HG03159 (cell line): ENCODE data around the gene CPB2.

Experiments used
- ATAC-seq: cut with Tn5 transposase; IDR thresholded peaks from one replicate; pipeline ENCODE4 v1.9.1; 2021; ENCODE audit warnings: mild to moderate bottlenecking, moderate library complexity; ENCODE audit not compliant: unreplicated experiment

The CPB2 gene

GRCh38 chr13:46053162-46054012, 51.4 kb downstream of the CPB2 start:
- no peak for ATAC-seq

- ATAC-seq, result peak; percentile 99
Measured at GRCh38 chr13:46052319-46053161, 52.3 kb downstream of the CPB2 start, which contains the start of gene ZC3H13. TSS of gene ZC3H13 (minus strand) at chr13:46052746. CDS start at chr13:46045507, 7,239 bp downstream.

GRCh38 chr13:46051968-46052318, 52.9 kb downstream of the CPB2 start:
- no peak for ATAC-seq

GRCh38 chr13:46050771-46051170, 54.1 kb downstream of the CPB2 start:
- ATAC-seq, result no peak

- no peak for ATAC-seq
Measured at GRCh38 chr13:46045424-46045823, 59.4 kb downstream of the CPB2 start.

- no peak for ATAC-seq
Measured at GRCh38 chr13:46043647-46044046, 61.2 kb downstream of the CPB2 start.

- no peak for ATAC-seq
Measured at GRCh38 chr13:46041419-46041839, 63.4 kb downstream of the CPB2 start.

GRCh38 chr13:46040763-46041162, 64.1 kb downstream of the CPB2 start:
- ATAC-seq, result no peak

GRCh38 chr13:46039411-46040182, 65.2 kb downstream of the CPB2 start:
- ATAC-seq, result no peak

- ATAC-seq, result no peak
Measured at GRCh38 chr13:46038296-46038695, 66.5 kb downstream of the CPB2 start.

GRCh38 chr13:46035066-46035465, 69.8 kb downstream of the CPB2 start:
- no peak for ATAC-seq

GRCh38 chr13:46032341-46032740, 72.5 kb downstream of the CPB2 start:
- ATAC-seq, result no peak

GRCh38 chr13:46031581-46032263, 73.1 kb downstream of the CPB2 start:
- no peak for ATAC-seq

- no peak for ATAC-seq
Measured at GRCh38 chr13:46025157-46025556, 79.7 kb downstream of the CPB2 start.

- ATAC-seq, result no peak
Measured at GRCh38 chr13:46022481-46022880, 82.4 kb downstream of the CPB2 start.

GRCh38 chr13:46016216-46016615, 88.6 kb downstream of the CPB2 start:
- no peak for ATAC-seq

GRCh38 chr13:46015366-46015765, 89.5 kb downstream of the CPB2 start:
- ATAC-seq, result no peak

GRCh38 chr13:46012404-46012803, 92.4 kb downstream of the CPB2 start:
- no peak for ATAC-seq

- ATAC-seq, result no peak
Measured at GRCh38 chr13:46010148-46010547, 94.7 kb downstream of the CPB2 start.

- ATAC-seq, result no peak
Measured at GRCh38 chr13:46008631-46009030, 96.2 kb downstream of the CPB2 start.
